Stimulated activated CD4-positive, alpha-beta T cell treated with anti-CD3 and anti-CD28 coated beads, Interleukin-15, amount 100 ng/mL, for 1 hour (primary cell): ENCODE results near the gene ZFPM1.

Experiments used
- DNase-seq, 2 donors: peaks; one replicate each; pipeline ENCODE4 v3.0.0-alpha.2; 2020; ENCODE audit warnings: low read depth in 1 of 2, low spot score in 1 of 2

ZFPM1 gene

DNA sequence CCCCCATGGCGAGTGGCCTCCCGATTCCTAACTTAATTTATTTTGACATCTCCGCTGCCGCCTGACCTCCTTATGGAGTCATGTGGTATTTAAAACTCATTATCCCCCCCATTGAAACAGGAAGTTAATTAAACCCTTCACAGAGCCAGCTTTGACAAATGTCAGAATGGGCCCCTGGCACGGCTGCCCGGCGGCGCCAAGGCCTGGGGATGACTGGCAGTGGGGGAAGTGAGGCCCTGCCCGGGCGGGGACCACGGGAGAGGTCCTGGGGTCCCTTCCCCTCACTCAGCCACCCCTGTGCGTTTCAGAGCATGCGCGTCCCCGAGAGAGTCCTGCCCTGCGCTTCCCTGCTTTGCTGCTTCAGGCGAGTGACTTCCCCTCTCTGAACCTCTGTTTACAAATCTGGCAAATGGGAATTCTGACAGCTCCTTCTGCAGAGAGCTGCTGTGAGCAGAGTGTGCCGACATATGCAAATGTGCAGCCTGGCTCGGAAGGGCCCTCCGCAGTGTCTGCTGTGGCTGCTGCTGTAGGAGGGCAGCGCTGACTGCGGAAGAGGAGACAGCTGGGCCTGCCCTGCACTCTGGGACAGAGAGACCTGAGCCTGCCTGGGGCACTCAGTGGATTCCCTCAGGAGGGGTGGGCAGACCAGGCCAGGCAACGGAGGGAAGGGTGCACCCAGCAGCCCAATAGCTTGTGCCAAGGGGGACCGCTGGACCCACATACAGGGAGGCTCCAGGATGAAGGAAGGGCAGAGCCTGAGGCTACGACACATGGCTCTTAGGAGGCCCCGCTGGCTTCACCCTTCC lies 4.4 kb upstream of the ZFPM1 start:
- DNase-seq: no peak

DNA sequence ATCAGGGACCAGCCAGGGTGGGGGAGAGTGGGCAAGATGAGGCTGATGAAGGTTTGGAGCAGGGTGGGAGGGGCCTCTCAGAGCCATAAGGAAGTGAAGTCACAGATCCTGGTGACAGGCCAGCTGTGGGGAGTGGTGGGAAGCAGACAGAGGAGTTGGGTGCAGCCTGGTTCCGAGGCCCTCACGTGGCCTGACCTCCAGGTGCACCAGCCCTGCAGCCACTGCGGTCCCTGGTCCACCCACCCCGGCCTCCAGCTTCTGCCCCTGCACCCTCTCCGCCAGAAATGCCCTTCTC lies 3.9 kb upstream of the ZFPM1 start:
- DNase-seq: no peak

DNA sequence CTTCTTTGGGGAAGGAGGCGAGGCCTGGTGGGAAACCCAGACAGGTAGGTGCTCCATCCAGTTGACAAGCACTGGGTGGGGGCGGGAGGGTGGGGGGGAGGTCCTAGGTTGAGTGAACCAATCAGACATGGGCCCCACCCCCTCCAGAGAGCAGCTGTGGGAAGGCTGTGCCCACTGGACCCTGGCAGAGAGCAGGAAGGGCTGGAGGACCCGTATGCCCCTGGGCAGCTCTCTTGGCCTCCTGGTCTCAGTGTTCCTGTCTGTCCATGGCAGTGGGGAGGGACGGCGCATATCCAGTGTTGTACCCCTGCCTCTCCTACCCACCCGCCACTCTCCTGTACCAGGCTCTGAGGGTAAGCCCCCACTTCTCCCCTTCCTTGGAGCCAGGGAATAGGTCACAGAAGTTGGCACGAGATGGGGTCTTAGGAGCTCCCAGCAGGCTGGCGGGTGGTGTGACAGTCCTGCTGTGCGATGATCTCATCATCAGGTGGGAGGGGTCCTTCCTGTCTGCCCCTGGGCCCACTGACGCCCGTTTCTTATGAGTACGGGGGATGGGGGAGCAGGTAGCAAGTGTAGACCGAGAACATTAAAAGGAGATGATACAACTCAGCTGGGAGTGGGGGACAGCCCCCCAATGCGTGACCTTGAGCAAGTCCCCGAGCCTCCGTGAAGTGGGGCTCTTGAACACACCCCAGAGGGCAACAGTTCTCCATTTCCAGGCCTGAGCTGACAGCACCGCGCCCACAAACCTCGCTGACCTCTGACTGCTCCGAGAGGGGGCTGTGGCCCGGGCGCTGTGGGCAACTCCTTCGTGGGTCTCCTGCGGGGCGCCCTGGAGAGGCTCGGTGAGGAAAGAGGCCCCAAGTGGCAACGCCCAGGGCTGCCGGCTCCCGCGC lies 1.2 kb upstream of the ZFPM1 start:
- DNase-seq: no peak

DNA sequence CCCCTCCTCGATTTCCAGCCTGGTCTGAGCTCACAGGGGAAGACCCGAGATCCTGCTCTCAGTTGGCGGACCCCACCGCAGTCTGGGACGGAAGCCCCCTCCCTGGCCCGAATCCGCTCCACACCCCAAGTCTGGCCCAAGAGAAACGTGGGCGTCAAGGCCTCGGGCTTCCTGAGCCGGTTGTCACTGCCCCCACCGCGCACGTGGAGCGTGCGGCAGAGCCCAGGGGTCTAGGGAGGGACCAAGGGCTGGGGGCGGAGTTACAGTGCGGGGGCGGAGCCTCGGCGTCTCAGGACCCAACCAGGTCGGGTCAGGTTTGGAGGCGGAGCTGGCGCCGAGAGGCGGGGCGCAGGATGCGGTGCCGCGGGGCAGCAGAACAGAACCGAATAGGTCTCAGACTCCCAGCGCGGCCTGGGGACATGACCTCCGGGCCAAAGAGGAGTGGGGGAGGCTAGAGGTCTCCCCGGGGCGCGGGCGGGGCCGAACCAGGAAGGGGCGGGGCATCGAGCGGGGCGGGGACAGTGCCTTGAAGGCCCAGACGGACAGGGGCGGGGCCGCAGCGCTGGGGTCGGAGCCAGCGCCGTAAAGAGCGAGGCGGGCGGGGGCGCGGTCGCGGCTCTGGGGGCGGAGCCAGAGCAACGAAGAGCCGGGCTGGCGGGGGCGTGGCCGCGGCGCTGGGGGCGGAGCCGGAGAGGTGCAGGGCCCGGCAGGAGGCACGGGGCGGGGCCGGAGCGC lies 431 bp upstream of the ZFPM1 start:
- DNase-seq: peak; percentile 99 to 100

DNA sequence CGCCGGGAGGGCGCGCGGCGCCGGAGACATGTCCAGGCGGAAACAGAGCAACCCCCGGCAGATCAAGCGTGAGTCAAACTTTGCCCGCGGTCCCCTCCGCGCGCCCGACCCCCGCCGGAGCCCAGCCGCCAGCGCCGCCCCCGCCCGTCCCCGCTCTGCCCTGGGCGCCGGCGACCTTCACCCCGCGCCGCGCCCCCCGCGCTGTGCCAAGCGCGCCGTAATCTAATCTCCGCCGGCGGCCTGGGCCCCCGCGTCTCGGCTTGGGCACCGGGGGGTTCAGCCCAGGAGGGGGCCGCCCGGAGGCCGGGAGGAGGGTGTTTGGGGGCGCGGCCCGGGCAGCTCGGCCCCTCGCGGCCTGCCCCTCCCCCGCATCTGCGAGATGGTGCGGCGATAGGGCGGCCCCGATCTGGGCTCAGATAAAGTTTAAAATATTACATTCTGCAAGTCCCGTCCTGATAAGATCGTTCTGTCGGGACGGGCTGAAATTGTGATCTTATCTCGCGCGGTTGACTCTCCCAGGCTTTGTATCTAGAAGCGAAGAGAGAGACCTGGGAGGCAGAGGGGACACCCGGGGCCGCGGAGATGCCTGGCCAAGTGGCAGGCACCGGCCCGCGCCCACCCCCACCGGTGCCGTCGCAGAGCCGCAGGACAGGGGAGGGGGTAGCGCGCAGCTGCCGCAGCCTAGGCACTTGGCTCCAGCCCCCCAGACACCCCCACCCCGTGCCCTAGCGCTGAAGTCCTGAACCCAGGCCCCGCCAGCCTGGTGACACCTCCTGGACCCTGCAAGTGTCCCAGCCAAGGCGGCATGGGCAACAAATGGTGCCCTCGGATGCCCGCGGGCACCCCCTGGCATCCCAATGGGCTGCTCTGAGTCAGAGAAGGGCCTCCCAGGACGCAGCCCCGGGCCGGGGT lies 787 bp downstream of the ZFPM1 start:
- DNase-seq: no peak

DNA sequence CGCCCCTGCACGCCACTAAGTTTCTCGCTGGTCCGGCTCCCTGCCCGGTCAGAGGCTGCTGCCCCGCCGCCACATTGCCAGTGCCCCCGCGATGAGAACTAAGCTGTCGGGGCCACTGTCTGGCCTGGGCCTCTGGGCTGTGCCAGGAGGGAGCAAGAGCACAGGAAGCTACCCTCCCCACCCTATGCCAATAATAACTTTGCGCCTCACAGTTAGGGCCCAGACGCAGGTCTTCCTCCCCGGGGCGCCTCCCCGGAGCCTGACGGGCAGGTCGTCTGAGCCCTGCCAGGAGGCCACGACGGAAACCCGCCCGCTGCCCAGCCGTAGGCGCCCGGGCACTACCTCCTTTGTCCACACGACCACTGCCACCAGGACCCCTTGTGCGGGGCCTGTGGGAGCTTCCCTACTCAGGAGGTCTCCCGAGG lies 1.5 kb downstream of the ZFPM1 start:
- peak in 1 of 2 donors; percentile 36 for DNase-seq

DNA sequence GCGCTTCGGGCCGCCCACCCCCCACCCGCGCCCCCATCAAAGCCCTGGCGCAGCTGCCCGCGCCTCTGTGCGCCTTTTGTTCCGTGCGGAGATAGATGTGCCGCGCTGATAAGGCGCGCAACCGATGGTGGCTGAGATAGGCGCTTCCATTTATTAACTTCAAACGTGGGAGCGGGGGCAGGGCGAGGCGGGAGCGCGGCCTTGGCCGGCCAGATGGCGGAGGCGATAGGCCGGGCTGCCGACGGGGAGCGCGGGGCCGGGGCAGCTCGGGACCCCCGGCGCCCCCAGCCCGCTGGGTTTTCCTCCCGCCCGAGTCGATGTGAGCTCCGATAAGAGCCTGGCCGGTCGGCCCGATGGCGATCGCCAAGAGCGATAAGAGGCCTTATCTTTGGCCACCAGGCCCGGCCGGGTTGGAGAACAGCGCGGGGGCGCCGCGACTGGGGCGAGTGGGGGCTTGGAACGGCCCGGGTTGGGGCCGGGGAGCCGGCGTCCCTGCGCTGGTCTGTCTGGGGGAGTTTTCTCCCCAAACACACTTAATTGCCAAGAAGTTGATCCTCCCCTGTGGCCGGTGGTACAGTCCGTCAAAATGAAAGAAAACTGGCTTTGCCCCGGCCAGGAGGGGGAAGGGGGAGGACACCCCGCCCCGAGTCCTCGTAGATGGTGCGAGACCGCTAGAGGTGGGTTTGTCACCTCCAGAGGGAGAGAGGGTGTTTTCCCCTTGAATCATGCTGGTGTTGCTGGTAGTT lies 2.7 kb downstream of the ZFPM1 start:
- peak; percentile 47 to 63 for DNase-seq

DNA sequence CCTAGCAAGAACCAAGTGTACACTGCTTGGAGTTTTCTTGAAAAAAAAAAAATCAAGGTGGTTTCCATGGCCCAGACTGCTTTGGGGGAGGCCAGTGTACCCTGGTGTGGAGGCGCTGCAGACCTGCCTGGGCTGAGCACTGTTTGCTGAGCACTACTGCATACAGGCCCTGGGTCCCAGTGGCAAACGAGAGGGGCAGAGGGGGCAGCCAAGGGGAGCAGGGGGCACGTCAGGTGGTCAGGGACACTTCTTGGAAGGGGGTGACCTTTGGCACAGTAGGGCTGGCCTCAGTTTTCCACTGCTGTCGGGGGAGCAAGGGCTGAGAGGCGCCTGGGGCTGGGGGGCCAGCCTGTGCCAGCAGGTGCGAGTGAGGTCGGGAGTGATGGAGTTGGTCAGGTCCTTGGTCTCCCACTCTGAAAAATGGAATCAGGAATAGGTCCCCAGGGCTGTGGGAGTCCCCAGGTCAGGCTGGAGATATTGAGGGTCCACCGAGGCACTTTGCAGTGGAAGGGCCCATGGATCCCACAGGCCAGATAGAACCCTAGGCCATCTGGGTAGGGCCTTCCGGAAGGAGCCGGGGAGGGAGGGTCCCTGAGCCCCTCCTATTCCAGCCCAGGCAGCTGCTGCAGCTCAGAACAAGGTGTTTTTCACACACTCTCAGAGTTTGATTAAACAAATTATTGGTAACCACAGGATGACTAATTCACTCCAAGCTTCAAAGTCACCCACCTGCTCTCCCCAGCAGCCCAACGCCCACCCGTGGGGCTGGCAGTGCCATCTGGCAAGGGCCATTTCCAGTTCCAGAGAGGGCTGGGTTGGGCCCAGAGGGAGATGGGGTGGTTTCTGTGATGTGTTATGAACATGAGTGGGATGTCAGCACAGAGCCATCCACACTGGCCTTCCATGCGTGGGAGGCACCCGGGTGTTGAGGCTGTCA lies 3.5 kb downstream of the ZFPM1 start:
- DNase-seq: peak; percentile 40 to 69

DNA sequence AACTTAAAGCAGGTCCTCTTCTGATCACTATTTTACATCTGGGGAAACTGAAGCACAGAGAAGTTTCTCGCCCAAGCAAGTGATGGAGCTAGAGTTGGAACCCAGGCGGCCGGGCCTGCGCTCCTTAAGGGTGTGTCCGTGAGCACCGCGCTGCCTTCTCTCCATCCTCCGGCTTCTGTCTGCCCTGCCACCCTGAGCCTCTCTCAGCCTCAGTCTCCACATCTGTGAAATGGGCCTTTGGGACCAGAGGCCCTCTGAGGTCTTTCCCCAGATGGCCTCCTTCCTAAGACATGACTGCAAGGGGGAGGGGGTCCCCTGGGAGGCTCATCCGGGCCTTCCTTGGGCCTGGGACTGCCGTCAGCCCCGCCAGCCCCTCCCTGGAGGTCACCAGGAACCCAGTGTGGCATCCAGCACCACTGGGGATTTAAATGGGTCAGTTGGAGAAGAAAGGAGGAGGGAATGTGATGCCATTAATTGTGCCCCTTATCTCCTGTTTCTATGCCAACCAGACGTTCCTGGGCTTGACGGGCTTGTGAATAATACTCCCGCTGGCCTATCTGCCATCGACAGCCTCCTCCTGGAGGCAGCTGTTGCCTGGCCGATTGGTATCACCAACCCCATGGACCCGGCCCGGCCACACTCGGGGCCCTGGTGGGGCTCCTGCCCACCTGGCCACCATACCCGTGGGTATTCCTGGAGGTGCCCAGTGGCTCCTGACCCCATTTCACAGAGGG lies 5.1 kb downstream of the ZFPM1 start:
- no peak for DNase-seq

DNA sequence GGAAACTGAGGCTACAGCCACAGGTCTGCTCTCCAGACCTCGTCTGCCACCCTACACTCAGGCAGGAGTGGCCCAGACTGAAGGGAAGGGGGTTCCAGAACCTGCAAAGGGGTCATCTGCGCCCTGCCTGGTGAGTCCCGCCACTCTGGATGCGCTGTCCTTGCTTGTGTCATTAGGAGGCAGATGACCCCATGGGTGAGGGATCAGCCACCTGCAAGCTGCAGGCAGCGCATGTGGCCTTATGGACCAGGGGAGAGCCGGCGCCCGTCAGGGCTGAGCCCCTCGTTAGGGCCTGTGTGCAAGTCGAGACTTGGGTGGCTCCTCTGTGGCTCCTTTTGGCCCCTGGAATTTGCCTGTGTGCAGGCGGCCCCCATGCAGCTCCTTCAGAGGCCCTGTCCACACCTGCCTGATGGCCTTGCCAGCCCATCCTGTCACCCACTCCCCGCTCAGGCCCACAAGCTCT lies 5.7 kb downstream of the ZFPM1 start:
- no peak for DNase-seq

DNA sequence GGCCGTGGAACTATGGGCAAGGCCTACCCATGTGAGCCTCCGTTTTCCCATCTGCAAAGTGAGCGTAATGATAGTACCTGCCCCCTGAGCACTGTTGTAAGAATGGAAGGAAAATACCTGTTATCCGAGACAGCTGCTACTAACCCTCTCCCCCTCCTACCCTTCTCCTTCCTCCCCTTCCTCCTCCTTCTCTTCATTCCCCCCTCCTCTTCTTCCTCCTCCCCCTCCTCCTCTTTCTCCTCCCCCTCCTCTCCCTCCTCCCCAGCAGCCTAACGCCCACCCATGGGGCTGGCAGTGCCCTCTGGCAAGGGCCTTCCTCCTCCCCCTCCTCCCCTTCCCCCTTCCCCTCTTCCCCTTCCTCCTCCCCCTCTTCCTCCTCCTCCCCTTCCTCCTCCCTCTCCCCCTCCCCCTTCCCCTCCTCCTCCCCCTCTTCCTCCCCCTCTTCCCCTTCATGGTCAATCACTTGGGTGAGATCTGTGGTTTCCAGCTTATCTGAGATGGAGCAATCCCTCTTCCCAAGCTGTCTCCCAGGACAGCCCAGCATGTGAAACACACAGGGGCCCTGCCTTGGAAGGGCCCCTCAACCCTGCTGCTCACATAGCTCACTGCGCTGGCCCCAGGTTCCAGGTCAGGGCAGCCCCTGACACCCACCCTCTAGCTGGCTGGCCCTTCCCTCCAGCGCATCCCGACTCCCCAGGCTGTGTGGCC lies 6.4 kb downstream of the ZFPM1 start:
- no peak for DNase-seq

DNA sequence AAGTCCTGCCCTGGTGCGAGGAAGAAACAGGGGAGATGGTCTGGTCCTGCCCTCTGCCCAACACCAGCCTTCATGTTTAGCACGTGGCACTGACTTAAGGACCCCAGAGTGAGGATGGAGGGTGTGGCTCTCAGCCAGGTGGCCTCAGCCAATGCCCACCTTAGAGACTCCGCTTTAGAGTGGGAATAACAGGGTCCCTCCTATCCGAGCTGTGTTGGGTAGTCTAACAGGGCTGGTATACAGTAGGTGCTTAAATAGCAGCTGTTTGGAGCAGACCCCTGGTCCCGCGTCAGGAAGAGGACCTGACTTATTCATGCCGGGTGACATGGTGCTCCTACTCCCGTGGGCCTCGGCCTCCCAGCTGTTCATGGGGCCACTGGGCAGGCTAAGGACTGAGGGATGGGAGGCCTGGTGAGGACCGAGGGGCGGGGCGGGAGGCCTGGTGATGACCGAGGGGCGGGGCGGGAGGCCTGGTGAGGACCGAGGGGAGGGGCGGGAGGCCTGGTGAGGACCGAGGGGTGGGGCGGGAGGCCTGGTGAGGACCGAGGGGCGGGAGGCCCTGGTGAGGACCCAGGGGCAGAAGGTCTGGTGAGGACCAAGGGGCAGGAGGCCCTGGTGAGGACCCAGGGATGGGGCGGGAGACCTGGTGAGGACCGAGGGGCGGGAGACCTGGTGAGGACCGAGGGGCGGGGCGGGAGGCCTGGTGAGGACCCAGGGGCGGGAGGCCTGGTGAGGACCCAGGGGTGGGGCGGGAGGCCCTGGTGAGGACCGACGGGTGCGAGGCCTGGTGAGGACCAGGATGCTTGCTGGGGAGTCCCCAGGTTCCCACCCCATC lies 7.6 kb downstream of the ZFPM1 start:
- no peak for DNase-seq

DNA sequence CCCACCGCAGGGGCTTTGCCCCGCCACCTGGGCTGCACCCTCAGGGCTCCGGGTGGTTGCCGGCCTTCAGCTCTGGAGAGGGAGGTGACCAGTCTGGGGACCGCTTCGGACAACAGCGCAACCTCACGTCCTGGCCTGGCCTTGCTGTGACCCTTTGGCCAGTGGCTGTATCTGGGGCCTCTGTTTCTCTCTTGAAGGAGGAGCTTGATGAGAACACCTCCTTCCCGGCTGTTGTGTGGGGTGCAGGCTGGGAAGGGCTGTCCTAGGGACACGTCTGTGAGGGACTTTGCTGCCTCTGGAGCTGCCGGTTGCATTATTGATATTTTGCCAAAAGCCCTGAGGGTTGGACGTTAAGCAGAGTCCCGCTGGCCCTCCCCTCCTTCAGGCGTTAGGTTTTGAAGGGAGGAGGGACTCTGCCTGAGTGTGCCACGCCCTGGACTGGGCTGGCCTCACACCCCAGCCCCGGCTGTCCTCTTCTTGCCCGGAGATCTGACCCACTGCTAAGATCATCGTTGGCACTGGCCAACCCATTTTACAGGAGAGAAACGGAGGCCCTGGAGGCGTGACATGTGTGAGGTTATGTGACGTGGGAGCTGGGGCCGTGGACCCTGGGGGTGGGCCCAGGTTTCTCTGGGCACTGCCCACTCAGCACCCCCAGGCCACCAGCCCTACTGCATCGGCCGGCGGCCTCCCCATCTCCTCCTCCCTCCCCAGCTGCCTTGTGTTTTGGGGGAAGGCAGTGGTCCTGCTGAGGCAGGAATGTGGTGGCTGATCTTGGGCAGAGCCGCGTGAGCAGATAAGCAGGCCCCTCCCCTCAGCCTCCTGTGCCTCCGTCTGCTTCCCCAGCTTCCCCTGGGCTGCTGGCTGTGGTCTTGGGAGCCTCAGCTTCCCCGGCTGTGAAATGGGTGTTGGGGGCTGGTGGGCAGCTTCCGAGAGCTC lies 8.5 kb downstream of the ZFPM1 start:
- DNase-seq: no peak

DNA sequence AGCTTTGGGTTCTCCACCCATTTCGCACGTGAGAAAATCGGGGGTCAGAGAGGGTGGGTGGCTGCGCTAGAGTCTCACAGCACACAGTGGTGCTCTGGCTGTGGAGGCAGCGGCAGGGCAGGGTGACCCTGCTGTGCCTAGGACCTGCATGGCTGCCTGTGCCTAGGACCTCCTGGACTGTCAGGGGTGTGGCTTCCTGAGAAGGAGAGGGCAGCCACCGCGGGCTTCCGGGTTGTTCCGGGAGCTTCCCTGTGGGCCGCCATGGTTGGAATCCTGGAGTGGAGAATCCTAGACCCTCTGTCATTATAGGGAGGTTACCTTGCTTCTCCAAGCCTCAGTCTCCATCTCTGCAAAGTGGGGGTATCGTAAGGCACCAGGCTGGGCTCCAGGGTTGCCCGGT lies 9.3 kb downstream of the ZFPM1 start:
- no peak for DNase-seq

DNA sequence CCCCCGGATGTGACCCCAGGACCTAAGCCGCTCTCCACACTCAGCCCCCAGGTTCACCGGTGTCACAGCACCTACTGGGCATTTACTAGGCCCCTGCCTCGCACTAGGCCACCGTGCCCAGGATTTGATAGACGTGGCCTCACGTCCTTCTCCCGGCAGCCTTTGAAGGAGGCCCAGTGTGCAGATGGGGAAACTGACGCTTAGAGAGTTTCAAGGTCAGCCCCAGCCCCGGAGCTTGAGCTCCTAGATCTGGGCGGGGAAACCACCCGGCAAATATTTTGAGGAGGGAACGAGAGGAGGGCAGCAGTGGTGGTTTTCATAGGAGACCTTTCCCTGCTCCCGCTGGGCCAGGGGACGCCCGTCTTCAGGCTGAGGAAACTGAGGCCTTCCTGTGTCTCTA lies 10.3 kb downstream of the ZFPM1 start:
- DNase-seq: no peak
